Measurements from ENCODE around the gene MUC21.
"Not testable (repeated sequence)": the region's sequence is repeated elsewhere in the genome, so short reads cannot be mapped to it uniquely, and the experiment has no call there.

MUC21 gene

DNA sequence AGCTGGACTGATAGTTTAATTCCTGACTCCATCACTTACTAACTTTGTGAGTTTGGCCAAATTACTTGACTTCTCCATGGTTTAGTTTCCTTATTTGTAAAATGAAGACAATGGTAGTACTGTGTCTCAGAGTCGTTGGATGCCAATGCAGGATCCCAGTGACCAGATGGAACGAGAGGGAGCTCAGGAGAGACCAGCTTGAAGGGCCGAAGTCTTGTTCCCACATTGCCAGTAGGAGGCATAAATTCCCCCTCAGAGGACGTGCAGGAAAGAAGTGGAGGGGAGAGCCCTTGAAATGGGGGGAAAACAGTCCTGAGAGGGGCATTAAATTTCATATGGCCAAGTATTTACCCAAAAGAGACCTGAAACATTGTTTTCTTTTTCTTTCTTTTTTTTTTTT, 24.6 kb downstream of the MUC21 start:
- no peak for DNase-seq (ENCODE audit: low read depth in 3 of 3)

GRCh38 chr6:31009731-31010130, 26.2 kb downstream of the MUC21 start:
- DNase-seq (ENCODE audit: low read depth in 3 of 3) = no peak

- no peak for DNase-seq (ENCODE audit: low read depth in 3 of 3)
Measured at GRCh38 chr6:31010393-31011060, 27.0 kb downstream of the MUC21 start, which contains the start of gene MUC22. MUC22 (plus strand) TSS chr6:31010474; CDS start chr6:31010707, 233 bp downstream.

GRCh38 chr6:31011153-31011552, 27.6 kb downstream of the MUC21 start:
- no peak for DNase-seq (ENCODE audit: low read depth in 3 of 3)

- DNase-seq (ENCODE audit: low read depth in 3 of 3) = no peak
Measured at GRCh38 chr6:31016659-31017299, 33.3 kb downstream of the MUC21 start.

DNA sequence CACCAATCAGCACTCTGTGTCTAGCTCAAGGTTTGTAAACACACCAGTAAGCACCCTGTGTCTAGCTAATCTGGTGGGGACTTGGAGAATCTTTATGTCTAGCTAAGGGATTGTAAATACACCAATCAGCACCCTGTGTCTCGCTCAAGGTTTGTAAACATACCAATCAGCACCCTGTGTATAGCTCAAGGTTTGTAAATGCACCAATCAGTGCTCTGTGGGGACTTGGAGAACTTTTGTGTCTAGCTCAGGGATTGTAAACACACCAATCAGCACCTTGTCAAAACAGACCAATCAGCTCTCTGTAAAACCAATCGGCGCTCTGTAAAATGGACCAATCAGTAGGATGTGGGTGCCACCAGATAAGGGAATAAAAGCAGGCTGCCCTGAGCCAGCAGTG, 33.9 kb downstream of the MUC21 start:
- DNase-seq (ENCODE audit: low read depth in 3 of 3) = not testable (repeated sequence)

GRCh38 chr6:31020057-31020456, 36.5 kb downstream of the MUC21 start:
- no peak for DNase-seq (ENCODE audit: low read depth in 3 of 3)

DNA sequence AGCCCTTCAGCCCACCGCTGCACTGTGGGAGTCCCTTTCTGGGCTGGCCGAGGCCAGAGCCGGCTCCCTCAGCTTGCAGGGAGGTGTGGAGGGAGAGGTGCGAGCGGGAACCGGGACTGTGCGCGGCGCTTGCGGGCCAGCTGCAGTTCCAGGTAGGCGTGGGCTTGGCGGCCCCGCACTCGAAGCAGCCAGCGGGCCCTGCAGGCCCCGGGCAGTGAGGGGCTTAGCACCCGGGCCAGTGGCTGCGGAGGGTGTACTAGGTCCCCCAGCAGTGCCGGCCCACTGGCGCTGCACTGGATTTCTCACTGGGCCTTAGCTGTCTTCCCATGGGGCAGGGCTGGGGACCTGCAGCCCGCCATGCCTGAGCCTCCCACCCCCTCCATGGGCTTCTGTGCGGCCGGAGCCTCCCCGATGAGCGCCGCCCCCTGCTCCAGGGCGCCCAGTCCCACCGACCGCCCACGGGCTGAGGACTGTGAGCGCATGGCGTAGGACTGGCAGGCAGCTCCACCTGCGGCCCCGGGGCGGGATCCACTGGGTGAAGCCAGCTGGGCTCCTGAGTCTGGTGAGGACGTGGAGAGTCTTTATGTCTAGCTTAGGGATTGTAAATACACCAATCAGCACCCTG, 37.2 kb downstream of the MUC21 start:
- not testable (repeated sequence) for DNase-seq (ENCODE audit: low read depth in 3 of 3)

- not testable (repeated sequence) for DNase-seq (ENCODE audit: low read depth in 3 of 3)
Measured at GRCh38 chr6:31021705-31022531, 38.4 kb downstream of the MUC21 start.

DNA sequence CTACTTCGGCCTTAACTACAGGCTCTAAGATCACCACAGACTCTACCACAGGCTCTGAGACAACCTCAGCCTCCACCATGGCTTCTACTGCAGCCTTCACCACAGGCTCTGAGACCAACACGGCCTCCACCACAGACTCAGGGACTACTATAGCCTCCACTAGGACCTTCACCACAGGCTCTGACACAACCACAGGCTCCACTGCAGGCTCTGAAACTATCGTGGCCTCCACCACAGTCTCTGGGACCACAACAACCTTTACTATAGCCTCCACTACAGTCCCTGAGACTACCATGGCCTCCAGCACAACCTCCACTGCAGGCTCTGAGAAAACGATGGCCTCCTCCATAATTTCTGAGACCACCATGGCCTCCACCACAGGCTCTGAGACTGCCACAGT, 42.1 kb downstream of the MUC21 start:
- DNase-seq (ENCODE audit: low read depth in 3 of 3) = no peak

- no peak for DNase-seq (ENCODE audit: low read depth in 3 of 3)
Measured at GRCh38 chr6:31031095-31031494, 47.6 kb downstream of the MUC21 start.

- DNase-seq (ENCODE audit: low read depth in 3 of 3) = no peak
Measured at GRCh38 chr6:31033075-31033474, 49.6 kb downstream of the MUC21 start.

GRCh38 chr6:31035862-31036497, 52.5 kb downstream of the MUC21 start:
- no peak for DNase-seq (ENCODE audit: low read depth in 3 of 3)

DNA sequence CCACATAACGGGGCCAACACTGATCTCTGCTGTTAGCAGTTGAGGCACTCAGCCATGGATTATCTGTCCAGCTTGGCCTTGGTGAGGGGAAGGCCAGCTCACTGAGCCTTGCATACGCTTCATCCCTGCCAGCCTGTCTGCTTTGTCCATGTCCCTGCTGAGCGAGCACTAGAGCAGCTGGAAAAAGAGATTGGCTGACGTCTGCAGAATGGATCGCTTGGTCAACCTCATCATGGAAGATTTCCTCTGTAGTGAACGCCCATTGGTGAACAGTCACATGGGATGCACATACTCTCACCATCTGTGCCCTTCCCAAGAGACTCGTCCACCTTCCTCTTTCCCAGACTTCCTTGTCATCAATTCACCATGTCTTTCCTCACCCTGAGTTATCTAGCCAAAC, 53.7 kb downstream of the MUC21 start:
- DNase-seq (ENCODE audit: low read depth in 3 of 3) = no peak

GRCh38 chr6:31037682-31038081, 54.2 kb downstream of the MUC21 start:
- no peak for DNase-seq (ENCODE audit: low read depth in 3 of 3)

DNA sequence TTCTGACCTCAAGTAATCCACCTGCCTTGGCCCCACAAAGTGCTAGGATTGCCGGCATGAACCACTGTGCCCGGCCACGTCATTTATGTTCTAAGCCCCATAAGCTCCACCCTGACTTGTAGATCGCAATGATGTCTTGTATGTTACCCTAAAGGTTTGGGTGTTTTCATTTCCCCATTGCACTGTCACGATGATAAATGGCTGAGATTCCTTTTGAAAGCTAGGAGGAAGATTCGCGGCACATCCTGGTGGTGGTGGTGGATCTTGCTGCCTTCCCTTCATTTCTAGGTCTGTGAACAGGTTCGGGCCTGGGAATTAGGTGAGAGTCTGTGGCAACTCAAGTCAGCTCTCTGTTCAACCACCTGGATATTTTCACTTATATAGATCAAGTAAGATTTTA, 55.0 kb downstream of the MUC21 start:
- DNase-seq (ENCODE audit: low read depth in 3 of 3) = no peak

Measured in stimulated activated CD4-positive, alpha-beta T cell treated with anti-CD3 and anti-CD28 coated beads, TNF-alpha, amount 100 ng/mL, for 4 hours (primary cell).